HepG2 (cell line): ENCODE measurements around the gene KIAA1217.

Source experiments
- KLF12 ChIP-seq: sonication (generic); formaldehyde crosslinking; IDR thresholded peaks from 2 replicates; pipeline ENCODE4 v1.4.0; 2020; ENCODE audit warnings: missing genetic modification reagents, borderline replicate concordance
- ZNF121 ChIP-seq: sonication (generic); formaldehyde crosslinking; IDR thresholded peaks from 2 replicates; pipeline ENCODE4 v1.5.0; 2020; ENCODE audit warnings: mild to moderate bottlenecking, missing genetic modification reagents
- ZNF124 ChIP-seq: sonication (generic); formaldehyde crosslinking; IDR thresholded peaks from 2 replicates; pipeline ENCODE4 v1.4.0; 2020; ENCODE audit warnings: missing genetic modification reagents
- TF ChIP-seq, protein P1 (sequence below), 2 experiments: sonication (generic) in 1 of 2; formaldehyde crosslinking in 1 of 2; IDR thresholded peaks; 2 replicates each; pipeline versions ENCODE4 v1.5.1 to v1.6.1; 2011 to 2020; ENCODE audit warnings: borderline replicate concordance in 1 of 2, low read depth in 1 of 2, low read length in 1 of 2, mild to moderate bottlenecking in 1 of 2, missing genetic modification reagents in 1 of 2, moderate library complexity in 1 of 2
- TF ChIP-seq, protein P2 (sequence below): sonication (generic); formaldehyde crosslinking; IDR thresholded peaks from one replicate; pipeline ENCODE4 v1.5.1; 2020; ENCODE audit warnings: mild to moderate bottlenecking, missing genetic modification reagents; ENCODE audit errors: not compliant biosample characterization
- TF ChIP-seq, protein P3 (sequence below): sonication (generic); formaldehyde crosslinking; IDR thresholded peaks from 2 replicates; pipeline ENCODE4 v1.4.0; 2020; ENCODE audit warnings: low read depth, mild to moderate bottlenecking, missing genetic modification reagents
- TF ChIP-seq, protein P4 (sequence below): sonication (generic); formaldehyde crosslinking; IDR thresholded peaks from 2 replicates; pipeline ENCODE4 v1.5.0; 2020; ENCODE audit warnings: mild to moderate bottlenecking, missing genetic modification reagents, moderate library complexity

DNA sequence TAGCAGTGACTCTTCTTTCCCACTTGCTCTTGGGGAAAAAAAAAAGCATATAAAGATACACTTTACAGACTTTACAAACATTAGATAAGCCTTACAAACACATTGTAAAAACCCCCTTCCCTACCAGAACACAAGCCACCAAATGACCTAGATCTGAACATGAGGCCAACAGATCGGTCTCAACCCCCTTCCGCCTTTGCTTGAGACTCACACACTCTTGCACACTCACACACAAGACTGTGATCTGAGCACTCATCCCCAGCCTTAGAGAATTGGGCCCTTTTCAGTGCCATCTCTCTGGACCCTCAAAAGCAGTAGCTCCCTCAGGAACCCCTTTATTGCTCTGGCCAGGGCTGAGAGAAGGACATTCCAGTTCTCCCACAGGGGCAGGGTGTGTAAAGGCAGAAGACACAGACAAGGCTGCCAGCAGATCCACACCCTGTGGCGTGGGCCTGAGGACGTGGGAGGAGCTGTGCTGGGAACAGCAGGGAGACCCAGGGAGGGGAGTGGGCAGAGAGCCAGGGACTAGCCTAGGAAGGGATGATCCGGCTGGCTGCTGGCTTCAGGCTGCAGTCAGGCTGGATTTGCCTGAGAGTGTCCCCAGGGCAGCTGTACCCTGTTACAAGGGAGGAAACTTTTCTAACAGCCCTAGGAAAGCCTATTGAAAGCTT lies 206.7 kb downstream of the KIAA1217 start:
- TF ChIP-seq KLF12 (CRISPR knock-in tag) = no peak
- no peak for TF ChIP-seq ZNF121 (CRISPR knock-in tag)
- no peak for TF ChIP-seq ZNF124 (CRISPR knock-in tag)
- TF ChIP-seq, protein P1, sequence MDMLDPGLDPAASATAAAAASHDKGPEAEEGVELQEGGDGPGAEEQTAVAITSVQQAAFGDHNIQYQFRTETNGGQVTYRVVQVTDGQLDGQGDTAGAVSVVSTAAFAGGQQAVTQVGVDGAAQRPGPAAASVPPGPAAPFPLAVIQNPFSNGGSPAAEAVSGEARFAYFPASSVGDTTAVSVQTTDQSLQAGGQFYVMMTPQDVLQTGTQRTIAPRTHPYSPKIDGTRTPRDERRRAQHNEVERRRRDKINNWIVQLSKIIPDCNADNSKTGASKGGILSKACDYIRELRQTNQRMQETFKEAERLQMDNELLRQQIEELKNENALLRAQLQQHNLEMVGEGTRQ (IDR thresholded peaks at IDR 0.05; ENCODE audit: low read depth, low read length) = no peak
- TF ChIP-seq, protein P1 (CRISPR knock-in tag; IDR thresholded peaks at IDR 0.05; ENCODE audit: borderline replicate concordance) = no peak
- TF ChIP-seq, protein P2, sequence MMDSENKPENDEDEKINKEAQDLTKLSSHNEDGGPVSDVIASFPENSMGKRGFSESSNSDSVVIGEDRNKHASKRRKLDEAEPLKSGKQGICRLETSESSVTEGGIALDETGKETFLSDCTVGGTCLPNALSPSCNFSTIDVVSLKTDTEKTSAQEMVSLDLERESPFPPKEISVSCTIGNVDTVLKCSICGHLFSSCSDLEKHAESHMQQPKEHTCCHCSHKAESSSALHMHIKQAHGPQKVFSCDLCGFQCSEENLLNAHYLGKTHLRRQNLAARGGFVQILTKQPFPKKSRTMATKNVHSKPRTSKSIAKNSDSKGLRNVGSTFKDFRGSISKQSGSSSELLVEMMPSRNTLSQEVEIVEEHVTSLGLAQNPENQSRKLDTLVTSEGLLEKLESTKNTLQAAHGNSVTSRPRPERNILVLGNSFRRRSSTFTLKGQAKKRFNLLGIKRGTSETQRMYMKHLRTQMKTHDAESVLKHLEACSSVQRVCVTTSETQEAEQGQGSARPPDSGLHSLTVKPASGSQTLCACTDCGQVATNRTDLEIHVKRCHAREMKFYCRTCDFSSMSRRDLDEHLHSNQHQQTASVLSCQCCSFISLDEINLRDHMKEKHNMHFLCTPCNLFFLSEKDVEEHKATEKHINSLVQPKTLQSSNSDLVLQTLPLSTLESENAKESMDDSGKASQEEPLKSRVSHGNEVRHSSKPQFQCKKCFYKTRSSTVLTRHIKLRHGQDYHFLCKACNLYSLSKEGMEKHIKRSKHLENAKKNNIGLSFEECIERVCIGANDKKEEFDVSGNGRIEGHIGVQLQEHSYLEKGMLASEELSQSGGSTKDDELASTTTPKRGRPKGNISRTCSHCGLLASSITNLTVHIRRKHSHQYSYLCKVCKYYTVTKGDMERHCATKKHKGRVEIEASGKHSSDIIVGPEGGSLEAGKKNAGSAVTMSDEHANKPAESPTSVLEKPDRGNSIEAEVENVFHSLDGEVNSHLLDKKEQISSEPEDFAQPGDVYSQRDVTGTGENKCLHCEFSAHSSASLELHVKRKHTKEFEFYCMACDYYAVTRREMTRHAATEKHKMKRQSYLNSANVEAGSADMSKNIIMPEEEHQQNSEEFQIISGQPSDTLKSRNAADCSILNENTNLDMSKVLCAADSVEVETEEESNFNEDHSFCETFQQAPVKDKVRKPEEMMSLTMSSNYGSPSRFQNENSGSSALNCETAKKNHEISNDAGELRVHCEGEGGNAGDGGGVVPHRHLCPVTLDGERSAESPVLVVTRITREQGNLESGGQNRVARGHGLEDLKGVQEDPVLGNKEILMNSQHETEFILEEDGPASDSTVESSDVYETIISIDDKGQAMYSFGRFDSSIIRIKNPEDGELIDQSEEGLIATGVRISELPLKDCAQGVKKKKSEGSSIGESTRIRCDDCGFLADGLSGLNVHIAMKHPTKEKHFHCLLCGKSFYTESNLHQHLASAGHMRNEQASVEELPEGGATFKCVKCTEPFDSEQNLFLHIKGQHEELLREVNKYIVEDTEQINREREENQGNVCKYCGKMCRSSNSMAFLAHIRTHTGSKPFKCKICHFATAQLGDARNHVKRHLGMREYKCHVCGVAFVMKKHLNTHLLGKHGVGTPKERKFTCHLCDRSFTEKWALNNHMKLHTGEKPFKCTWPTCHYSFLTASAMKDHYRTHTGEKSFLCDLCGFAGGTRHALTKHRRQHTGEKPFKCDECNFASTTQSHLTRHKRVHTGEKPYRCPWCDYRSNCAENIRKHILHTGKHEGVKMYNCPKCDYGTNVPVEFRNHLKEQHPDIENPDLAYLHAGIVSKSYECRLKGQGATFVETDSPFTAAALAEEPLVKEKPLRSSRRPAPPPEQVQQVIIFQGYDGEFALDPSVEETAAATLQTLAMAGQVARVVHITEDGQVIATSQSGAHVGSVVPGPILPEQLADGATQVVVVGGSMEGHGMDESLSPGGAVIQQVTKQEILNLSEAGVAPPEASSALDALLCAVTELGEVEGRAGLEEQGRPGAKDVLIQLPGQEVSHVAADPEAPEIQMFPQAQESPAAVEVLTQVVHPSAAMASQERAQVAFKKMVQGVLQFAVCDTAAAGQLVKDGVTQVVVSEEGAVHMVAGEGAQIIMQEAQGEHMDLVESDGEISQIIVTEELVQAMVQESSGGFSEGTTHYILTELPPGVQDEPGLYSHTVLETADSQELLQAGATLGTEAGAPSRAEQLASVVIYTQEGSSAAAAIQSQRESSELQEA (CRISPR knock-in tag) = no peak
- TF ChIP-seq, protein P3, sequence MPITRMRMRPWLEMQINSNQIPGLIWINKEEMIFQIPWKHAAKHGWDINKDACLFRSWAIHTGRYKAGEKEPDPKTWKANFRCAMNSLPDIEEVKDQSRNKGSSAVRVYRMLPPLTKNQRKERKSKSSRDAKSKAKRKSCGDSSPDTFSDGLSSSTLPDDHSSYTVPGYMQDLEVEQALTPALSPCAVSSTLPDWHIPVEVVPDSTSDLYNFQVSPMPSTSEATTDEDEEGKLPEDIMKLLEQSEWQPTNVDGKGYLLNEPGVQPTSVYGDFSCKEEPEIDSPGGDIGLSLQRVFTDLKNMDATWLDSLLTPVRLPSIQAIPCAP (CRISPR knock-in tag) = no peak
- TF ChIP-seq, protein P4, sequence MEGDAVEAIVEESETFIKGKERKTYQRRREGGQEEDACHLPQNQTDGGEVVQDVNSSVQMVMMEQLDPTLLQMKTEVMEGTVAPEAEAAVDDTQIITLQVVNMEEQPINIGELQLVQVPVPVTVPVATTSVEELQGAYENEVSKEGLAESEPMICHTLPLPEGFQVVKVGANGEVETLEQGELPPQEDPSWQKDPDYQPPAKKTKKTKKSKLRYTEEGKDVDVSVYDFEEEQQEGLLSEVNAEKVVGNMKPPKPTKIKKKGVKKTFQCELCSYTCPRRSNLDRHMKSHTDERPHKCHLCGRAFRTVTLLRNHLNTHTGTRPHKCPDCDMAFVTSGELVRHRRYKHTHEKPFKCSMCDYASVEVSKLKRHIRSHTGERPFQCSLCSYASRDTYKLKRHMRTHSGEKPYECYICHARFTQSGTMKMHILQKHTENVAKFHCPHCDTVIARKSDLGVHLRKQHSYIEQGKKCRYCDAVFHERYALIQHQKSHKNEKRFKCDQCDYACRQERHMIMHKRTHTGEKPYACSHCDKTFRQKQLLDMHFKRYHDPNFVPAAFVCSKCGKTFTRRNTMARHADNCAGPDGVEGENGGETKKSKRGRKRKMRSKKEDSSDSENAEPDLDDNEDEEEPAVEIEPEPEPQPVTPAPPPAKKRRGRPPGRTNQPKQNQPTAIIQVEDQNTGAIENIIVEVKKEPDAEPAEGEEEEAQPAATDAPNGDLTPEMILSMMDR (CRISPR knock-in tag) = no peak
